Activated CD8-positive, alpha-beta memory T cell treated with anti-CD3 and anti-CD28 coated beads for 4 hours (primary cell): ENCODE data around the gene MYO16.
"Not testable (repeated sequence)": the region's sequence is repeated elsewhere in the genome, so short reads cannot be mapped to it uniquely, and the experiment has no call there.

Experiments used
- DNase-seq, 2 donors: peaks; one replicate each; pipeline ENCODE4 v3.0.0-alpha.2; 2020; ENCODE audit warnings: low read depth in 2 of 2

Gene MYO16

DNA sequence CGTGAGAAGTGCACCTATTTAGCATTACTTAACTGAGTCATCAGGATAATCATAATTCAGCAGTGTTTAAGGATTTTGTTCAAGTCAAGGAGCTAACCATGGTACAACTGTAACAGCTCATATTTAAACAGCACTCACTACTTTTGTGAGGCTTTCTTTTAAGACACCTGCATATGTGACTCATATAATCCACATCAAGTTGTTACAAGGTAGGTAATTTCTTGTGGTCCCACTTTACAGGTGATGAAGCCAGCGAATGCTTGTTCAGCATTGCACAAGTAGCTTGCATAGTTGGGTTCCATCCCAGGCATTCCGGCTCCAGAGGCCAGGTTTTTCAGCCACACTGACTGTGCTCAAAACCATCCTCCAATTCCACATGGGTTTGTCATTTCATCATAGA is 569.2 kb downstream of the MYO16 start:
- no peak for DNase-seq

DNA sequence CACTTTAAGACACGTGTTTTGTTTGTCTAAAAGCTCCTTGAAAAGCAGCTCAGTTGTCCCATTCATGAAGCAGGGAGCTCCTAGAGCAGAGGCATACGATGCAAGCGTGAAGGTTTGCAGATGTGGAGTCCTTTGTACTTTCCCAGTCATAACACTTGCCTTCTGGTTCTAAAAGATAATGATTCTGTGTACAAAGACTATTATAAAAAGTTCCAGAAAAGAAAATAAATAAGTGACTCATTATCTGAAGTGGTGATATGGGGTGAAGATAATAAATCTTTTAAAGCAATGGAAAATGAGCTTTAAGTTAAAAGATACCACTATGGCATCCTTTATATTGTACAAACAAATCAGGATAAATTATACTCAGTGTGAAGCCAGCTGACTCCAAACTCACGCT is 569.9 kb downstream of the MYO16 start:
- no peak for DNase-seq

DNA sequence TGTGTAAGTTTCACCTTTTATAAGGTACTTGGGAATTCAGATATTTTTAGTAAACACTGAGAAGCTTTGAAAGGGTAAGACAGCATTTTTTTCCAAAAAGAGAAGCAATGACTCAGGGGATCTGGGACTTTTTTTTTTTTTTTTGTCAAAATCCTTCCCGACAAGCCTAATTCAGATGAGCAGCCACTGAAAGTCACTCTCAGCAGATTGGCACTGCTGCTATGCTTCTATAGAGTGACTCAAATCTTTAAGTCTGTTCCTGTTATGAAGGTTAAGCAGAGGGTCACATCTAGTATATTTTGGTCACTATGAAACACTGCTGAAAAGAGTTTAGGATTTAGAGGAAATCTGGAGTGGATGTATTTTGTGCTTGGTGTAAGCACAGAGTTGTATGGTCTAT is 571.1 kb downstream of the MYO16 start:
- no peak for DNase-seq

DNA sequence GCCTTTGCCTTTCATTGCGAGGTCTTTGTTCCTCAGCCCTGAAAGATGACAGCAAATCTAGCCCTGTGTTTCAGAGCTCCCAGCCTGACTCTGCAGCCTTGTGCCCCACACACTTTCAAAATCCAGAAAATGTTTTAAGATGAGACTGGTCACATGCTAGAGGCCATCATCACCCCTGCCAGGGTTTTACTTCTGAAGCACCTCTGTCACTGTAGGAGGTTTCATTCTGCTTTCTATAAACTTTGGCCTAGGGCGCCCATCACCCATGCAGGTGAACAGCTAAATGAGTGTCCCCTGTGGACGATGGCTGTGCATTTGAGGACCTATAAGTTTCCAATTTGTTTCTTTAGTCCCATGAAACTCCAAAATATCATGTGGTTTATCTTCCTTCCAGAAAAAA is 574.2 kb downstream of the MYO16 start:
- no peak for DNase-seq

DNA sequence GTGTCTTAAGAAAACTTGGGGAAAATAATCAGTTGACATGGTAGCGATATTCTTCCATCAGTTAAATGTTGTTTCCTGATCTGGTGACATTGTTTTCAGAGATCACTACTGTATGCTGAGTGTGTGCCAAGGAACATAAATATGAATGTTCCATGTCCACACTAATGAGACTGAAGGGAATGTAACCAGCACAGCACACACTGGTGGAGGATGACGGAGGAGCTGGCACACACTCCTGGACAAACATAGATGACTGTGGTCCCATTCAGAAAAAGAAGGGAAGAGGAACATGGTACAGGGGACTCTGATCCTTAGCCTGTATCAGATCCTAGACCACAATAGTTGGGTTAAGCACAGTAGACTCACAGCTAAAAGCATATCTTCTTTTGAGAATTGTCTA is 574.8 kb downstream of the MYO16 start:
- DNase-seq: no peak

DNA sequence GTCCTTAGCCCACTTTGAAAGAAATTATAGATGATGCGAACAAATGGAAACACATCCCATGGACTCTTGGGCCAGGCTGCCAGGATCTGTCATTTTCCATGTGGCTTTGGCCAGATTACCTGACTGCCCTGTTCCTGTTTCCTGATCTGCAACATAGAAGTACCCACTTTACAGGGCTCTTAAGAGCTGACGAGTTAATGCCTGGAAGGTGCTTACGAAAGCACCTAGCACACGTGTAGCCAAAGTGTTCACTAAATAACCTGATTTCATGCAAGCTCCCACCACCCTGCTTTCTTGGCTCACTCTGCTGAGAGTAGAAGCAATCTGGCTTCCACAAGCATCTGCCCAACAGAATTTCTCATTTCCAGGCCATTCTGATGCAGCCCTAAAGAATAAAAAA is 575.2 kb downstream of the MYO16 start:
- no peak for DNase-seq

DNA sequence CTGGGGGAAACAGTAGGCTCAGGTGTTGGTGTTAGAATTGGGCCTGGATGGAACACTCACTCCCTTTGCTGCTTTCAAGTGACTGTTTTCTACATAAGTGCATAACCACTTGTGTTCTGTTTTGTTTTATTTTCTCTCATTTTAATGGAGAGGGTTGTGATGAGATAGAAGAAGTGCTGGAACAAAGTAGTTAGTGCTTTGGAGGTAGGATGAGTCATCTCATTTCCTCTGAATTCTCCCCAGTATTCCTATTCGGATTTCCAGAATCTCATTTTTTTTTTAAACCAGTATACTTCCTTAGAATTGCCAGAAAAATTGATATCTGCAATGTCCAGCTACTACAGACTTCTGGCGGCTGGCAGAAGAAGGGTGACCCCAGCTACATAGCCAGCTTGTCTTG is 575.9 kb downstream of the MYO16 start:
- DNase-seq: no peak

DNA sequence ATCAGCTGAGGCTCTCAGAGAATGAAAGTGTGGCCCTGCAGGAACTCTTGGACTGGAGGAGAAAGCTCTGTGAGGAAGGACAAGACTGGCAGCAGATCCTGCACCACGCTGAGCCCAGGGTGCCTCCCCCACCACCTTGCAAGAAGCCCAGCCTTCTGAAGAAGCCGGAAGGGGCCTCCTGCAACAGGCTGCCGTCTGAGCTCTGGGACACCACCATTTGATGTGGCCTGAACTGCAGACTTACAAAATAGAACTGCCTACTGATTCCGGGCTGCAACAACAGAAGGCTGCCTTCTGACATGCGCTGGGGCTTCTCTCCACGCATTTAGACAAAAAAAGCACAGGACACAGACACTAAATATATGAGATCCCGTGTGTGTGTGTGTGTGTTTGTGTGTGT is 577.2 kb downstream of the MYO16 start:
- no peak for DNase-seq

DNA sequence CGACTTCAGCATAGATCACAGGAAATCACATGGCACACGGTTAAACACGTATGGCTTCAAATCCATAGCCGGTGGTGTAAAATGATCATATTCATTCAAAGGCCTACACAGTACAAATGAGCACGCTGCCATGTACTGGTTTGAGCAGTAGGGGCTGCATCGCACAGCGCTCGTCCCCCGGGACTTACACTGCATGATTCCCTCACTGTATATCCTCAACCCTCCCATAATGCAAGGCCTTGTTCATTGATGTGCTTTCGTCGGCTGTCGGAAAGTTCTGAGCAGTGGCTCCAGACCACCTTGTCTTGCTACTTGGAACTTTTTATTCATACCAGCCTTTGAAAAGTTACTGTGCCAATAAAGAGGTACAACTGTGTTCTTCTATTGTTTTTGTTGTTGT is 578.2 kb downstream of the MYO16 start:
- no peak for DNase-seq

DNA sequence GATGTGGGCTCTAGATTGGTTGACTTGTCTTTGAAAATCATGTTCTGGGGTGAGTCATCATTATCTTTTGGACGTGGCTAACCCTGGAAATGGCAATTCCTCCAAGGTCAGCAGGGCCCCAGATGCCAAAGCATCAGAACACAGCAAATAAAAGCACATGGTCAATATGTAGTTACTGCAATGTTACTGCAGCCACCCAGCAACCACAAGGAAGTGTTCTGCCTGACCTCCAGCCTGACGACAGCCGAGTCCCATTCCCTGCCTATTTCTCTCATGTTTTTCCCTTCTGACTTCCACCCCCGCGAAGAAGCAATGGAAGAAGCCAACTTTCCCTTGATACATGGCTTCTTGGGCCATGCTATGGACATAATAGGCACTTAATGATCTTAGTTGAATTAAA is 579.1 kb downstream of the MYO16 start:
- DNase-seq: no peak

DNA sequence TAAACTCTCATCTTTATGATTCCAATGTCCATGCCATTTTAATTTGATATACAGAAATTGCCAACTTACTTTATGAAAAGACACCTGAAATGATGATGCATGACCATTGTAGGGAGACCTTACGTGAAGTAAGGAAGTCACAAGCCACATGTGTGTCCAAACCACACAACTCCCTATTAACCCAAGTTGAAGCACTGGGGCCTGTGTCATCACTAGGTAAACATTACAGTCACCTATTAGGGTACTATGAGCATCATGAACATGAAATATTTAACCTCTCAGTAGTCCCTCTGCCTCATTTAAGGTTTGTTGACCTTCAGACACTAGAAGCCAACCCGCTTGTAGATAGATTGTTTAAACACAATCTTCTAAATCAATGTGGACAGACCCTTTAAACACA is 580.1 kb downstream of the MYO16 start:
- DNase-seq: no peak

DNA sequence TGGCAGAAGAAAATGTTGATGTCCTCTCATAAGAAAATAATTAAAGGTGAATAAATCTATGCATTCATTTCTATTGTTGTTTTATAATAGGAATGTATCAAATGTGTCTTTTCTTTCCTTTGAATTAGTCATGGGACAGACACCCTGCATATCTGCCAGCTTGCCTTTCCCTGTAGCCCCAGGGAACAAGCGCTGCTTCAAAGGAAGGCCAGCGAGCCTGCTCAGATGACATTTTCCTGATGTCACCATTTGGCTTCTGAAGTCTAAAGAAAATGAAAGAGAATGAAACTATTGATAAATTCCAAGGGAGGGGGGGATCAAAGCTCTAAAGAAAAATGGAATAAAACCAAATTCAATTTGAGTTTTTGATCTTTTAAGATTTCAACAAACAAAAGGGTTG is 582.2 kb downstream of the MYO16 start:
- no peak for DNase-seq

DNA sequence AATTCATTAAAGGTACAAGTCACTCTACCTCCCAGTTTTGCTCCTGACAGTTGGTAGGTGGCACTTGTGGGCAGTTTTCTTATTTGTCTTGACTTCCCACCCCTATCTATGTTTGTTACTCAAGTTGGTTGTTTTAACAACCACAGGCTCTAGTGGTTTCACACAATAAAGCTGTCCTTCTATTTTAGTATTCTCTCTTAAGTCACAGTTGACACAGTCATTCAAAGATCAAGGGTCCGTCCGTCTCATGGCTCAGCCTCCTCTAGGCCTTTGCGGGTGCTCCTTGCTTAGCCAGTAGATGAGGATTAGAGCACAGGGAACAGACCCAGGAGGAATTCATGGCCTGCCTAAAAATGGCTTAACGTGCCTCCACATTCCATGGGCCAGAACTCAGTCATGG is 583.2 kb downstream of the MYO16 start:
- DNase-seq: no peak

DNA sequence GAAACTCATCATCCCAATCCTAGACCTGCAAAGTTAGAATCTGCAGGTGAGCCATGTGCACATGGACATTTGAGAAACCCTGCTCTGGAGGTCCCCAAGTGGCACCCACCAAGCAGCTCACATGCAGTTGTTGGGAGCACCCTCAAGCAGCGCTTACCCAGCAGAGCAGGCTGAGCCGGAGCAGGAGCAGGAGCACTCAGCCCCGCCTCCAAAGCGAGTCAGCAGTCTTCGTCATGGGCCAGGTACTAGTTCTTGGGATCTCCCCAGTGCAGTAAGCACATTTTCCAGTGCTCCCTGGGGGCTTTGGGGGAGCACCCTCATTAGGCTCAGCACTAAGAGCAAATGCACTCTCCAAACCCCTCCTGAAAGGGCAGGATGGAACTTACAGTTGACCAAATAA is 584.3 kb downstream of the MYO16 start:
- no peak for DNase-seq

DNA sequence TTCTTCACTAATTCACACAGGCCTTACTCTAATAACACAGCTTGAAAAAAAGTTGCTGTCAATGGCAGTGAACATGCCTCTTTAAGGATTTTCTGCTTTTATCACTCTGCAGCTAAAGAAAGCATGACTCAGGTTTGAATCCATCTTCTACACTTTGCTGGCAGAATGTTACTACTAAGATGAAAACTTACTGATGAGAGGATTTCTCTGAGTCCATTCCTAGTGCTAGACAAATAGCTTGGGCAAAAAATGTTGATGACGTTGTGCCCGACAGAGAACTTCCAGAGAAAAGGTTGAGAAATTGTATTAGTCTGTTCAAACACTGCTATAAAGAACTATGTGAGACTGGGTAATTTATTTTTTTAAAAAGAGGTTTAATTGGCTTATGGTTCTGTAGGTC is 585.0 kb downstream of the MYO16 start:
- DNase-seq: no peak

DNA sequence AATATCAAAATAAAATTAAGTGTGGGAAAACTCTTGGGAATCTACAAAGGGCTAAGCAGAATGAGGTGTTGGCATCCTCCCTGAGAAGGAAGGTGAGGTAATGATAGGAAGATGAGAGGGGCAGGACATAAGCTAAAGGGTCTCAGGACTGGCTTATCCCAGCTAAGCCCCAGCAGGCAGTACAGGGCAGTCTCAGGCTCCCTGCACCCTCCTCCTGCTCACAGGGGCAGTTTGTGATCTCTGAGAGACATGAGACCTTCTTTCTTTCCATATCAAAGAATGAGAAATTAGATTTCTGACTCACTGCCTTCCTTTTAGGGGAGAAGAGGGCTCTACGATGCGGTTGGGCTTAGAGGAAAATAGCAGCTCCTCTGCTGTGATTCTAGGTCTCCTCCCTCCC is 586.0 kb downstream of the MYO16 start:
- no peak for DNase-seq

DNA sequence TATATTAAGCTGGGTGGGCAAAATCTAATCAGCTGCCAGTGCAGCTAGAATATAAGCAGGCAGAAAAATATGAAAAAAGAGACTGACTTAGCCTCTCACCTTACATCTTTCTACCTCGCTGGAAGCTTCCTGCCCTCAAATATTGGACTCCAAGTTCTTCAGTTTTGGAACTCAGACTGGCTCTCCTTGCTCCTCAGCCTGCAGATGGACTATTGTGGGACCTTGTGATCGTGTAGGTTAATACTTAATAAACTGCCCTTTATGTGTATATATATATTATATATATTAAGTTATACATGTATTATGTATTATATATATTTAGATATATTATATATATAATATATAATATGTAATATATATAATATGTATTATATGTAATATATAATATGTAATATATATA is 588.1 kb downstream of the MYO16 start:
- DNase-seq: not testable (repeated sequence)

DNA sequence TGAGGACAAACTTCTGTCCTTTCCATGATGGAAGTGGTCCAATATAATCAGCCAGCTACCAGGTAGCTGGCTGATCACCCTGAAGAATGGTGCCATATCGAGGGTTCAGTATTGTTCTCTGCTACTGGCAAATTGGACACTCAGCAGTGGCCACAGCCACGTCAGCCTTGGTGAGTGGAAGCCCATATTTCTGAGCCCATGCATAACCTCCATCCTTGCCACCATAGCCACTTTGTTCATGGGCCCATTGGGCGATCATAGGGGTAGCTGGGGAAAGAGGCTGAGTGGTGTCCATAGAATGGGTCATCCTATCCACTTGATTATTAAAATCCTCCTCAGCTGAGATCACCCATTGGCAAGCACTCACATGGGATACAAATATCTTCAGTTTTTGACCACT is 591.2 kb downstream of the MYO16 start:
- no peak for DNase-seq

DNA sequence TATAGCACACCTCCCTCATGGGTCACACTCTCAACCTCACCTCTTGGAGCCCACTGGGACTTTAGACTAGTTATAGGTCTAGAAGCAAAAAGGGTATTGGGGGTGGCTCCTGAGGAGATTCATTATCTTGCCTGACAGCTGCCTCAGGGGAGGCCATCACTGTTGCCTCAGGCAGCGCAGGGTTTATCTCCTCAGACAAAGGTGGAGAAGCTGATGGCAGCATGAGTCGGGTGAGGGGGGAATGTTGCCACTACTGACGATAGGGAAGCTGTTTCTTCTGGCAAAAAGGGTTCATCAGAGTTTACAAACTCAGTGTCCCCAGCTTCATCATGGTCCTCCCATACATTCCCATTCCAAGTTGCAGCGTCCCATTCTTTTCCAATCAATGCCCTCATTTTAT is 594.6 kb downstream of the MYO16 start:
- no peak for DNase-seq

DNA sequence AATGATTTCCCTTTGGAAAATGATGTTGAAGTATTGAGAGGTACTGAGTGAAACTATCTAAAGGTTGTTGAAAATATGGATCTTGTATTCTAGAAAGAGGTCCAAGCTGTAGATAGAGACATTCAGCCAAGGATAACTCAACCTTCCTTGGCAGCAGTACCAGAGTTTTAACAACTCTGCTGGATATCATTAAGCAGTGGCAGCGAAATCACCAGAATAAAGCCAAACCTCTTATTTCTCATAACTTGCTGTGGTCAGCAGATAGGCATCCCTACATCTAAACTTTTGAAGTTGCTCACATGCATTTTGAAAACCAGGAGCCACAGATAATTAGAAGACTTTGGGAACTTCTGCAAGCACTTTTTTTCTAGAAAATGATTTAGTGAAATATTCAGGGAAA is 597.2 kb downstream of the MYO16 start:
- DNase-seq: no peak

DNA sequence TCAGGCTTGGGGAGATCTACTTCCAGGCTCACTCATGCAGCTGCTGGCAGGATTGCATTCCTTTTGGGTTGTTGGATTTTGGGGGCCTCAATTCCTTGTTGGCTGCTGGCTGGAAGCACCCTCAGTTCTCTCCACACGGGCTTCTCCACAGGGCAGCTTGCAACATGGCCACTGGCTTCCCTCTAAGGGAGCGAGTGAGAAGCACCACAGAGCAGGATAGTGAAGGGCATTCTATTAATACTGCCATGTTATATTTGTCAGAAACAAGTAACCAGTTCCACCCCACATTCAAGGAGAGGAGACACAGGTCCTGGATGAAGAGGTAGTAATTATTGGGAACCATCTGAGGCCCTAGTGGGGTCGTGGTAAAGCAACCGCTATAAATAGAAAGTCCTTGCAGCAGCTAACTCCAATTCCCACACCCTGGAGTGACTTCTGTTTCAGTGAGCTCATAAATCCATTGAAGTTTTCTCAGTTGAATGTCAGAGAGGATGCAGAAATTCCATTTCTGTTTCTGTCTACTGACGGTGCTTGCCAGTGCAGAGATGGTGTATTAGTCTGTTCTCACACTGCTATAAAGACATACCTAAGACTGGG is 598.0 kb downstream of the MYO16 start:
- DNase-seq: no peak

DNA sequence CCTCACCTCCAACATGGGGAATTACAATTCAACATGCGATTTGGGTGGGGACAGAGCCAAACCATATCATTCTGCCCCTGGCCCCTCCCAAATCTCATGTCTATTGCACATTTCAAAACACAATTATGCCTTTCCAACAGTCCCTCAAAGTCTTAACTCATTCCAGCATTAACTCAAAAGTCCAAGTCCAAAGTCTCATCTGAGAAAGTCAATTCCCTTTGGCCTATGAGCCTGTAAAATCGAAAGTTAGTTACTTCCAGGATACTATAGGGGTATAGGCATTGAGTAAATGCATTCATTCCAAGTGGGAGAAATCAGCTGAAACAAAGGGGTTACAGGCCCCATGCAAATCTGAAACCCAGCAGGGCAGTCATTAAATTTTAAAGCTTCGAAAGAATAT is 598.8 kb downstream of the MYO16 start:
- DNase-seq: no peak

DNA sequence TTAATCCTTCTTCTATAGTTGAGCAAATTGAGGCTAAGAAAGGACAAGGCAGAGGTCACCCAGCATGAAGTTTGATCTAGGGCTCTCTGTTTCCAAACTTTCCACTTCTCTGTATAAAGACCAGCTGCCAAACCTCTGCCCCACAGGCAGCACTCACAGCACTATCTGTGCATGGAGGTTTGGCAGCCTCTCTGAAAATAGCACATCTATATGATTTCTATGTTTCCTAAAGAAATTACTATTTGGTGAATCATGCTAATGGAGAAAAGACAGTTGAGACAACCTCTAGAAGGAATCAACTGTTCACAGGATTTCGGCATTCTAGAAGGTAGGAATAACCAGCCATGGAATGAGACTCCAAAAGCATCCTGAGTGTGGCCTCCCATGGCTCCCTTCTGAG is 602.5 kb downstream of the MYO16 start:
- no peak for DNase-seq

DNA sequence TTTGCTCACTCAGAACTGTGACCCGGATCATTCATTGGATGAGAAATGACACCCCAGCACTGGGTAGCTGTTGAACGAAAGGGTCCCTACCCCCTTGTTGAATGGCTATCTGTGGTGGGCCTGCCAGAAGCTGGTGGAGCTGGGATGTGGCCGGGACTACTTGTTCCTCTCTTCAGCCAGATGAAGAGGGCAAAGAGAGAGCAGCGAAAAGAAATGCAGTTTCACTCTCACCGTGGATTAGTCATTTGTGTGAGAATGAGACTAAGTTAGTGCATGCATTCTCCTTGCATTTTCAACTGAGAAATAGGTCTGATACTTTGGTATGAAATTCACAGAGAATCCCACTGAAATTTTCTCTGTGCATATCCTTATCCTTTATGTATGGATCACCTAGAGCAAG is 603.9 kb downstream of the MYO16 start:
- no peak for DNase-seq

DNA sequence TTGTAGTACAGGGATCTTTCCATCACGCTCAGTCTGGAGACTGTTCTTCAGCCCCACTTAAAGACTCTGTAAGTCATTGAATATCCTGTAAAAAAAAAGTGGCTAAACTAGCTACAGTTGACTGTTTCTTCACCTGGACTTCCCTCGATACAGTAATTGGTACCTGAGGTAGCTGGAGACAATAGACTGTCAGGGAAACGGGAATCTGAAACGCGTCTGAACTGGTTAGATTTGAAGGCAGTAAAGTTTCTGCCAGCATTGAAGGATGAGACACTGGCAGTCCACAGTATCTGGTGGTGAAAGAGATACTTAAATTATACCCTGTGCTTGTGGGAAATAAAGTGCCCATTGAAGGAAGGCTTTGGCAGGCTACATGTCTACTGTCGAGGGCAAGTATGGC is 606.5 kb downstream of the MYO16 start:
- no peak for DNase-seq
